Colonic mucosa (tissue), 4 donors: ENCODE results near the gene TCERG1L. TPM values are rescaled to one million over a fixed set of nuclear protein-coding genes. Genes with fewer than 3 reads are reported as not detected.

Experiments used
- DNase-seq: peaks from one replicate; pipeline ENCODE4 v3.0.0-alpha.2; 2020
- H3K27ac ChIP-seq: fragments of 200-600 bp; one replicate; pipeline ENCODE4 v1.8.0; 2021
- H3K27me3 ChIP-seq: fragments of 200-600 bp; one replicate; pipeline ENCODE4 v1.8.0; 2021
- H3K36me3 ChIP-seq: fragments of 200-600 bp; one replicate; pipeline ENCODE4 v1.8.0; 2021
- H3K4me1 ChIP-seq: fragments of 200-600 bp; one replicate; pipeline ENCODE4 v1.8.0; 2021; ENCODE audit warnings: mild to moderate bottlenecking
- H3K4me3 ChIP-seq: fragments of 200-600 bp; one replicate; pipeline ENCODE4 v1.8.0; 2021
- H3K9ac ChIP-seq, 2 donors: one replicate each; pipeline ENCODE4 v1.7.0; 2013; ENCODE audit warnings: control low read depth in 2 of 2, low read depth in 2 of 2, low read length in 2 of 2
- H3K9me3 ChIP-seq: fragments of 200-600 bp; one replicate; pipeline ENCODE4 v1.8.0; 2021
- CTCF ChIP-seq: fragments of 200-600 bp; IDR thresholded peaks from one replicate; pipeline ENCODE4 v1.8.0; 2022; ENCODE audit warnings: antibody characterized with exemption, mild to moderate bottlenecking
- intact Hi-C: fragments of 100-400 bp; cut with DNase I; formaldehyde crosslinking; loops from one replicate; pipeline ENCODE4 v1.14.1; 2022
- total RNA-seq, 2 donors: library from RNA; stranded (reverse); fragmentation: NEBNext Ultra II Directional in 1 of 2; extraction: Animal tissue kit (Norgen Biotek cat#: 25700) in 1 of 2; gene quantifications; one replicate each; pipeline ENCODE4 v1.2.1, GENCODE V29; 2021
- donor health status: healthy.
- donor health status: DM: no; HTN: no; CAD: no.
- donor health status: DM: no; HTN: no; CAD: no.

TCERG1L gene
- total RNA-seq, 2 donors from 2014 or later: not detected

- Histone ChIP-seq H3K9me3 (no peaks in the 10 kb centered on the region), H3K9ac (no peak overlapping the region), H3K4me1 (no peaks in the 10 kb centered on the region), H3K4me3 (no peak overlapping the region), H3K27ac (no peak overlapping the region), H3K36me3 (no peaks in the 10 kb centered on the region), H3K27me3 (no peaks in the 10 kb centered on the region)
- DNase-seq: no peak
- no peak for TF ChIP-seq CTCF
- intact Hi-C loops: no loop called here
These were observed 212.3 kb downstream of the TCERG1L start for GRCh38 chr10:131099028-131099726.

- Histone ChIP-seq H3K9me3 (no peaks in the 10 kb centered on the region), H3K4me3 (no peak overlapping the region), H3K36me3 (no peaks in the 10 kb centered on the region), H3K27me3 (no peaks in the 10 kb centered on the region), H3K4me1 (no peaks in the 10 kb centered on the region), H3K27ac (no peak overlapping the region), H3K9ac (no peak overlapping the region)
- no peak for TF ChIP-seq CTCF
- intact Hi-C loops: no loop called here
- DNase-seq: no peak
These were observed 213.0 kb downstream of the TCERG1L start for GRCh38 chr10:131098416-131098952.

GRCh38 chr10:131096031-131096430 lies 215.5 kb downstream of the TCERG1L start:
- intact Hi-C loops: no loop called here
- TF ChIP-seq CTCF: no peak
- H3K27me3 ChIP-seq: no peaks in the 10 kb centered on the region
- H3K36me3 ChIP-seq: no peaks in the 10 kb centered on the region
- H3K9ac ChIP-seq: no peak overlapping the region
- H3K4me3 ChIP-seq: no peak overlapping the region
- no peak for DNase-seq
- no peaks in the 10 kb centered on the region for H3K9me3 ChIP-seq
- no peaks in the 10 kb centered on the region for H3K4me1 ChIP-seq
- H3K27ac ChIP-seq: no peak overlapping the region

- no peaks in the 10 kb centered on the region for H3K4me1 ChIP-seq
- no peaks in the 10 kb centered on the region for H3K36me3 ChIP-seq
- H3K9me3 ChIP-seq: no peaks in the 10 kb centered on the region
- H3K4me3 ChIP-seq: no peak overlapping the region
- no peak overlapping the region for H3K27ac ChIP-seq
- no peaks in the 10 kb centered on the region for H3K27me3 ChIP-seq
- no peak overlapping the region for H3K9ac ChIP-seq
- no peak for DNase-seq
- no peak for TF ChIP-seq CTCF
- intact Hi-C loops: no loop called here
These were observed 216.3 kb downstream of the TCERG1L start for GRCh38 chr10:131095313-131095580.

GRCh38 chr10:131094527-131095312 lies 216.8 kb downstream of the TCERG1L start:
- no peak overlapping the region for H3K4me3 ChIP-seq
- no peak overlapping the region for H3K9ac ChIP-seq
- no peaks in the 10 kb centered on the region for H3K27me3 ChIP-seq
- H3K4me1 ChIP-seq: no peaks in the 10 kb centered on the region
- intact Hi-C loops: no loop called here
- H3K9me3 ChIP-seq: no peaks in the 10 kb centered on the region
- H3K36me3 ChIP-seq: no peaks in the 10 kb centered on the region
- no peak for DNase-seq
- TF ChIP-seq CTCF: no peak
- H3K27ac ChIP-seq: no peak overlapping the region
